ENCODE data around the gene RAB8B.

Gene RAB8B

GRCh38 chr15:63292771-63293170 is 103.4 kb downstream of the RAB8B start:
- TF ChIP-seq CTCF (IDR thresholded peaks at IDR 0.05; ENCODE audit: borderline replicate concordance, insufficient read depth, low read depth, low read length) = no peak
- H3K4me3 ChIP-seq (ENCODE audit: low read depth, low read length) = no peak overlapping the region

GRCh38 chr15:63294359-63294758 is 105.0 kb downstream of the RAB8B start:
- H3K4me3 ChIP-seq (ENCODE audit: low read depth, low read length) = no peak overlapping the region
- no peak for TF ChIP-seq CTCF (IDR thresholded peaks at IDR 0.05; ENCODE audit: borderline replicate concordance, insufficient read depth, low read depth, low read length)

GRCh38 chr15:63295341-63295740 is 105.9 kb downstream of the RAB8B start:
- no peak for TF ChIP-seq CTCF (IDR thresholded peaks at IDR 0.05; ENCODE audit: borderline replicate concordance, insufficient read depth, low read depth, low read length)
- no peak overlapping the region for H3K4me3 ChIP-seq (ENCODE audit: low read depth, low read length)

- no peak overlapping the region for H3K4me3 ChIP-seq (ENCODE audit: low read depth, low read length)
- no peak for TF ChIP-seq CTCF (IDR thresholded peaks at IDR 0.05; ENCODE audit: borderline replicate concordance, insufficient read depth, low read depth, low read length)
Observed at GRCh38 chr15:63296195-63296594, 106.8 kb downstream of the RAB8B start.

GRCh38 chr15:63299943-63300575 is 110.7 kb downstream of the RAB8B start:
- no peak for TF ChIP-seq CTCF (IDR thresholded peaks at IDR 0.05; ENCODE audit: borderline replicate concordance, insufficient read depth, low read depth, low read length)
- no peak overlapping the region for H3K4me3 ChIP-seq (ENCODE audit: low read depth, low read length)

GRCh38 chr15:63301088-63301487 is 111.7 kb downstream of the RAB8B start:
- H3K4me3 ChIP-seq (ENCODE audit: low read depth, low read length) = no peak overlapping the region
- TF ChIP-seq CTCF (IDR thresholded peaks at IDR 0.05; ENCODE audit: borderline replicate concordance, insufficient read depth, low read depth, low read length) = no peak

- no peak overlapping the region for H3K4me3 ChIP-seq (ENCODE audit: low read depth, low read length)
- TF ChIP-seq CTCF (IDR thresholded peaks at IDR 0.05; ENCODE audit: borderline replicate concordance, insufficient read depth, low read depth, low read length) = no peak
Observed at GRCh38 chr15:63305260-63305659, 115.9 kb downstream of the RAB8B start.
